ENCODE measurements around the gene CAMTA1.

The CAMTA1 gene

DNA sequence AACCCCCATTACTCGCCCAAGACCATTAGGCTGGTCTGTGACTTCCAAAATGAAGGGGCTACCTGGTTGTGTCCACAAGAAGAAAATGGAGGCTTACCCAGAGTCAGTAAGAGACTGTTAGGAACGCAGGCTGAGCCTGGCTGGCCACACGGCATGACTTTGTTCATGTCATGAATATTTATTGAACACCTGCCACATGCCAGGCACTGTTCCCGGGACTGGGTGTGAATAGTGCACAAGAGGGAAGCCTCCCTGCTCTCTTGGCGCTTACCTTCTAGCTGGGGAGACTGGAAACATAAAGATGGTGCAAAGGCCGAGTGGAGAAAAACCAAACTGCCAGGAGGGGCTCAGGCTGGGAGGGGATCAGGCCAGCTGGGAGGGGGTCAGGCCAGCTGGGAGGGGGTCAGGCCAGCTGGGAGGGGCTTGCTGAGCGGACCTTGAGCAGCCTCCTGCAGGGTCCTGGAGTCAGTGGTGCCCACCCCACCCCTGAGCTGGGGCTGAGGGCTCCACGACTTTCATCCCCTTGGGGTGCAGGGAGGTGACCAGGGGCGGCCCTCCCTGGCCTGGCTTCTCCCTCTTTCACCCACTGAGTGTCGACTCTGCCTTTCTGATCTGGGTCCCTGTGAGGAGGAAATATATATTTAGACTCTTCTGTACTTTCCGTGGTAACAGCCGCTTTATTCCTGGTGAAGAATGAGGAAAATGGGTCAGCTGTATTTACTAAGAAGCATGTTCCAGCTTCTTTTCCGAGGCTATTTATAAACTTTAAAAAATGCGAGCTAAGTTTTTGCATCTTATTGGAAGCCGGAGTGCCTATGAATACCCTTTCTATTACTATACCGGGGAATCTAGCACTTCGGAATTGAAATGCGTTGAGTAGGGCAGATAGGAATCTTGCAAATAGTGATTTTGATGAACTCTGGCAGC lies 139.0 kb downstream of the CAMTA1 start:
- H3K27ac ChIP-seq (ENCODE audit: low read length), result no peak overlapping the region
- no peaks in the 10 kb centered on the region; the same call in 1 of the 2 replicates for H3K27me3 ChIP-seq (ENCODE audit: insufficient read depth, low read length)
- no peaks in the 10 kb centered on the region for H3K4me1 ChIP-seq (ENCODE audit: insufficient read depth, low read length)
- no peaks in the 10 kb centered on the region for H3K36me3 ChIP-seq (ENCODE audit: insufficient read depth, low read depth, low read length)
- no peak overlapping the region for H3K4me3 ChIP-seq (ENCODE audit: low read length)
- H3K9ac ChIP-seq (ENCODE audit: low read depth, low read length), result no peak overlapping the region
- H3K9me3 ChIP-seq (ENCODE audit: insufficient read depth, low read depth, low read length), result peaks cover 8% of the 10 kb centered on the region; the same call in 1 of the 2 replicates

DNA sequence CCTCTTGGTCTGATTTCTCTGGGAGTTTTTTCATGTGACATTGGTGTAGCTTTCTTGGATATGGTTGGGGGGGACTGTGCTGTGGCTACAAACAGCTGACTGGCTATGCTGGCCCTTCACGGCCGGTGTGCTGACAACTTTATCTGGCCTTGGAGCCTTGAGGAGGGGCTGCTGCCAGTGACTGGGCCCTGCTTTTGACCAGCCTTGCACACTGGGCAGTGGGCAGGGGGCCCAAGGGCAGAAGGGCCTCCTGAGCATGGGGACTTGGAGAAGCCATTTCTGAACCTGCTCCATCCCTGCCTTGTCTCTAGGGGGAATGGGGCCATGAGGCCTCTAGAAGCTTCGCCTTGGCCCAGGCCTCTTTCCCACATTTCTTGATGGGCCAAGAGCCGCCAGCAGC lies 139.6 kb downstream of the CAMTA1 start:
- H3K9ac ChIP-seq (ENCODE audit: low read depth, low read length), result no peak overlapping the region
- no peaks in the 10 kb centered on the region for H3K4me1 ChIP-seq (ENCODE audit: insufficient read depth, low read length)
- H3K36me3 ChIP-seq (ENCODE audit: insufficient read depth, low read depth, low read length), result no peaks in the 10 kb centered on the region
- no peak overlapping the region for H3K4me3 ChIP-seq (ENCODE audit: low read length)
- H3K27me3 ChIP-seq (ENCODE audit: insufficient read depth, low read length), result no peaks in the 10 kb centered on the region; the same call in 1 of the 2 replicates
- no peak overlapping the region for H3K27ac ChIP-seq (ENCODE audit: low read length)
- H3K9me3 ChIP-seq (ENCODE audit: insufficient read depth, low read depth, low read length), result peaks cover 8% of the 10 kb centered on the region; the same call in 1 of the 2 replicates

- Histone ChIP-seq H3K36me3 (ENCODE audit: insufficient read depth, low read depth, low read length) (no peaks in the 10 kb centered on the region), H3K9me3 (ENCODE audit: insufficient read depth, low read depth, low read length) (no peaks in the 10 kb centered on the region), H3K27ac (ENCODE audit: low read length) (no peak overlapping the region), H3K4me3 (ENCODE audit: low read length) (no peak overlapping the region), H3K9ac (ENCODE audit: low read depth, low read length) (no peak overlapping the region), H3K27me3 (ENCODE audit: insufficient read depth, low read length) (no peaks in the 10 kb centered on the region; the same call in 1 of the 2 replicates), H3K4me1 (ENCODE audit: insufficient read depth, low read length) (no peaks in the 10 kb centered on the region)
These were observed 142.4 kb downstream of the CAMTA1 start for GRCh38 chr1:6927626-6928025.

DNA sequence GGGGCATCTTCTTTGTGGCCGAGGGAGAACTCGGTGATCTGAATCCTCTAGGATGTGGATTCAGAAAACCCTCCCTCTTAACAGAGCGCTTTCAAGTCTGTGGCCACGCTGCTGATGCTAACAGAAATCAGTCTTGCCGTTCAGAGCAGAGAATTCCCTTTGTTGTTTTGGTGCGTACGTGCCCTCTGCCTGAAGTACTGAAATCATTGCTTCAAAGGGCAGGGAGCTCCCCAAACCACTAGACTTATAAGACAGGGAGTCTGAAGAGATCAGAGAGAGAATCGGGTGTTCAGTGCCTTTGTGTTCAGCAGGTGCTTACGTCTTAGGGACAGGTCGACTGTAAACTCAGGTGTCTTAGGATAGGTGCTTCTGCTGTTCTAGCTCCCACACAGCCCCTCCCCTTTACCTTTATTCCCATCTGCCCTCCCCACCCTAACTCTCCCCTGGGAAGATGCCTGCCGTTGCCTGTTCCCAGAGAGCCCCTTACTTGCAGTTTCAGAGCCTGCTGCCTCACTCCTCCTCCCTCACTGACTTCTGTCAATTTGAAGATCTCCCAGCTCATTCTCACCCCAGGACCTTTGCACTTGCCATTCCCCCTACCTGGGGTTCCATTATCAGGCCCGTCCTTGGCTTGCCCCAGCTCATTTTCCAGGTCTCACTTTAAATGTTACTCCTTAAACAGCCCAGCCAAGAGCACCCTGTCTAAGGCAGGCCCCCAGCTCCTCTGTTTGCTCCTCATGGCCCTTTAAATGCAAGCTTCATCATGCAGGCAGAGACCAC lies 143.0 kb downstream of the CAMTA1 start:
- no peaks in the 10 kb centered on the region for H3K36me3 ChIP-seq (ENCODE audit: insufficient read depth, low read depth, low read length)
- H3K9ac ChIP-seq (ENCODE audit: low read depth, low read length), result no peak overlapping the region

GRCh38 chr1:6930732-6931300 lies 145.6 kb downstream of the CAMTA1 start:
- Histone ChIP-seq H3K27ac (ENCODE audit: low read length) (no peak overlapping the region), H3K4me1 (ENCODE audit: insufficient read depth, low read length) (no peaks in the 10 kb centered on the region), H3K9me3 (ENCODE audit: insufficient read depth, low read depth, low read length) (no peaks in the 10 kb centered on the region), H3K27me3 (ENCODE audit: insufficient read depth, low read length) (no peaks in the 10 kb centered on the region; the same call in 1 of the 2 replicates), H3K4me3 (ENCODE audit: low read length) (no peak overlapping the region), H3K36me3 (ENCODE audit: insufficient read depth, low read depth, low read length) (no peaks in the 10 kb centered on the region), H3K9ac (ENCODE audit: low read depth, low read length) (no peak overlapping the region)

More for the DNA sequence above, 143.0 kb downstream of the CAMTA1 start:
- no peaks in the 10 kb centered on the region for H3K4me1 ChIP-seq (ENCODE audit: insufficient read depth, low read length)
- H3K4me3 ChIP-seq (ENCODE audit: low read length), result no peak overlapping the region
- H3K9me3 ChIP-seq (ENCODE audit: insufficient read depth, low read depth, low read length), result no peaks in the 10 kb centered on the region
- H3K27me3 ChIP-seq (ENCODE audit: insufficient read depth, low read length), result no peaks in the 10 kb centered on the region; the same call in 1 of the 2 replicates
- H3K27ac ChIP-seq (ENCODE audit: low read length), result no peak overlapping the region

- Histone ChIP-seq H3K9me3 (ENCODE audit: insufficient read depth, low read depth, low read length) (no peaks in the 10 kb centered on the region), H3K9ac (ENCODE audit: low read depth, low read length) (no peak overlapping the region), H3K27ac (ENCODE audit: low read length) (no peak overlapping the region), H3K4me3 (ENCODE audit: low read length) (no peak overlapping the region), H3K36me3 (ENCODE audit: insufficient read depth, low read depth, low read length) (no peaks in the 10 kb centered on the region), H3K4me1 (ENCODE audit: insufficient read depth, low read length) (no peaks in the 10 kb centered on the region), H3K27me3 (ENCODE audit: insufficient read depth, low read length) (no peaks in the 10 kb centered on the region)
These were observed 150.2 kb downstream of the CAMTA1 start for GRCh38 chr1:6935361-6935883.

DNA sequence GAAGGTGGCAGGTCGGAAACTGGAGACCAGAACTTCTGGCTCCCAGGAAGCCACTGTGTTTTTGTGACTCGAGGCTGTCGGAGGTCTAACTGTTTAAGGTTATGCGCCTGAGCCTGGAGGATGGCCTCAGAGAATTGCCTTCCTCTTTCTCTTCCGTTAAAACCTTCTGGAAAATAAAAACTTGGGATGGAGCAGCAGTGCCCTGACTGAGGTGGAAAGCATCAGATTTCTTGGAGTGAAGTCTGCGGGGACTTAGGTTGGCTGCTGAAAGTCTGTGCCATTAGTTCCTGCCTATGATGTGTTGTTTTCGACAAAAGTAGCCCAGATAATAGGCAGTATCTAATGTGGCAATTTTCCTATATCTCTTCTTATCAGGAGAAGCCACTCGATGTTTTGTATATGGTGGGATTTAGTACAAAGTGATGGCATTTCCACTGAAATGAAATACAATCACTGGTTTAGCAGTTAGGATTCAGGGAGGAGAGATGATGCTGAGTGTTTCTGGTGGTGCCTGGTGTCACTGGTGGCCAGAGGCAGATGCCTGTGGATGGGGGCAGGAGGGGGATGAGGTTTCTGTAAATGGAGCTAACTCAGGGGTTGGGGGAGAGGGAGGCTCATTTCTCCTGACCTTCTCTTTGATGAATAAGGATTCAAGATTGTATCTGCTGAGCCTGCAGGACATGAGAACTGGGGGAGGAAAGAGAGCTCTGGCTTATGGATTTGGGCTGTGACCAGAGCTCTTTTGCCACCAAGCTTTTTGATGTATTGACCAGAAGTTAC lies 150.8 kb downstream of the CAMTA1 start:
- Histone ChIP-seq H3K36me3 (ENCODE audit: insufficient read depth, low read depth, low read length) (no peaks in the 10 kb centered on the region), H3K9ac (ENCODE audit: low read depth, low read length) (no peak overlapping the region), H3K4me3 (ENCODE audit: low read length) (no peak overlapping the region), H3K4me1 (ENCODE audit: insufficient read depth, low read length) (no peaks in the 10 kb centered on the region), H3K27me3 (ENCODE audit: insufficient read depth, low read length) (no peaks in the 10 kb centered on the region), H3K9me3 (ENCODE audit: insufficient read depth, low read depth, low read length) (no peaks in the 10 kb centered on the region), H3K27ac (ENCODE audit: low read length) (no peak overlapping the region)

DNA sequence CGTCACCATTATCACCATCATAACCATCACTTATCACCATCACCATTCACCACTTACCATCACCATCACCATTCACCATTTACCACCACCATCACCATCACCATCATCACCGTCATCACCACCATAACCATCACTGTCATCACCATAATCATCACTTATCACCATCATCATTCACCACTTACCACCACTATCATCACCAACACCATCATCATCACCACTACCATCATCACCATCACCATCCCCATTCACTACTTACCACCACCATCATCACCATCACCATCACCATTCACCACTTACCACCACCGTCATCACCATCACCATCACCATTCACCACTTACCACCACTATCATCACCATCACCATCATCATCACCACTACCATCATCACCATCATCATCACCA lies 151.8 kb downstream of the CAMTA1 start:
- Histone ChIP-seq H3K27me3 (ENCODE audit: insufficient read depth, low read length) (no peaks in the 10 kb centered on the region), H3K27ac (ENCODE audit: low read length) (no peak overlapping the region), H3K36me3 (ENCODE audit: insufficient read depth, low read depth, low read length) (no peaks in the 10 kb centered on the region), H3K4me3 (ENCODE audit: low read length) (no peak overlapping the region), H3K4me1 (ENCODE audit: insufficient read depth, low read length) (no peaks in the 10 kb centered on the region), H3K9ac (ENCODE audit: low read depth, low read length) (no peak overlapping the region), H3K9me3 (ENCODE audit: insufficient read depth, low read depth, low read length) (no peaks in the 10 kb centered on the region)

DNA sequence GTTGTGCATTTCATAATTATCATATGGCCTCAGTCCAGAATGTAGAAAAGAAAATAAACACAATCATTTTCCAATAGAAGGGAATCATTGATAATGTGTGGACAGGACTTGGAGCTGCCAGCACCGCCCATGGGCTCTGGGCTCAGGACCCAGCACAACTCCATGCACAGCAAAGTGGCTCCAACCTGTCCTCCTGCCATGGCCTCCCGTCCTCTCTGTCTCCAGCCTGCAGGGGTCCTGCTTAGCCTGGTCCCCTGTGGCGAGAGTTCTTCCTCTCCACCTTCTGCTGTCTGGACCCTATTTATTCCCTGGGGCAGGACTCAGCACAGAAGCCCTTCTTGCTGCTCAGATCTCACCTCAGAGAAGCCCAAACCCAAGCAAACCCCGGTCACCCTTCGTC lies 154.1 kb downstream of the CAMTA1 start:
- Histone ChIP-seq H3K9ac (ENCODE audit: low read depth, low read length) (no peak overlapping the region), H3K27me3 (ENCODE audit: insufficient read depth, low read length) (no peaks in the 10 kb centered on the region), H3K9me3 (ENCODE audit: insufficient read depth, low read depth, low read length) (no peaks in the 10 kb centered on the region), H3K27ac (ENCODE audit: low read length) (no peak overlapping the region), H3K36me3 (ENCODE audit: insufficient read depth, low read depth, low read length) (no peaks in the 10 kb centered on the region), H3K4me1 (ENCODE audit: insufficient read depth, low read length) (no peaks in the 10 kb centered on the region), H3K4me3 (ENCODE audit: low read length) (no peak overlapping the region)

DNA sequence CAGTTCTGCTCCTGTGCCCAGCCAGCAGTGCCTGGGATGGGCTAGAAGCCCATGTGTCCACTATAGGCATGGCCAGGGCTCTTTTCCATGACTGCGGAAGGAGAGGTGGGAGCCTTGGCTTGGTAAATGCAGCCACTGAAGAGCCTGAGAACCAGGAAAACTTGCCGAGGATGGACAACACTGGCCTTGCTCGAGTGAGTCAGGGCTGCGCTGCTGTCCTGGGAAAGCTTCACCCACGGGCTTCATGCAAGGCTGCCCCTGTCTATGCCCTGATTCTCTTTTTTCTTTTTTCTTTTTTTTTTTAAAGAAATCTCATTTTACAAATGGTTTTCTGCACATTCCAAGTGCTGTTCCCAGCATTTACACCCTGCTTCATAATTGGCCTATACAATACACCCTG lies 156.5 kb downstream of the CAMTA1 start:
- Histone ChIP-seq H3K27me3 (ENCODE audit: insufficient read depth, low read length) (no peaks in the 10 kb centered on the region), H3K9ac (ENCODE audit: low read depth, low read length) (no peak overlapping the region), H3K27ac (ENCODE audit: low read length) (no peak overlapping the region), H3K36me3 (ENCODE audit: insufficient read depth, low read depth, low read length) (no peaks in the 10 kb centered on the region), H3K4me1 (ENCODE audit: insufficient read depth, low read length) (no peaks in the 10 kb centered on the region), H3K9me3 (ENCODE audit: insufficient read depth, low read depth, low read length) (no peaks in the 10 kb centered on the region), H3K4me3 (ENCODE audit: low read length) (no peak overlapping the region)

DNA sequence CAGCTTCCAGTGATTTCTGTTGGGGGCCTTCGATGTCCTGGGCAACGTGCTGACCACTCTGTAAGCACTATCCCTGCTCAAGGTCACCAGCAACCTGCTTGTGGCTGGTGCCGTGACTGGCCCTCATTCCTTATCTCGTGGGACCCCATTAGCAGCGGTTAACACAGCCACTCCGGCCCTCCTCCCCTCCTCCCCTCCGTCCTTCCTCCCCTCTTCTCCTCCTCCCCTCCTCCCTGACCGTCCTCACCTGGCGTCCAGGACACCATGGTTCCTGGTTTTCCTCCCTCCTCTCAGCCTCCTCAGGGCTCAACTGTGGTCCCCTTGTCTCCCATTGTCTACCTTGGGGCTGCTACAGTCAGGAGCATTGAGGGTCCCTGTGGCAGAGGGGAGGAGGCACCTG lies 157.7 kb downstream of the CAMTA1 start:
- no peaks in the 10 kb centered on the region for H3K9me3 ChIP-seq (ENCODE audit: insufficient read depth, low read depth, low read length)
- H3K27ac ChIP-seq (ENCODE audit: low read length), result no peak overlapping the region
- H3K27me3 ChIP-seq (ENCODE audit: insufficient read depth, low read length), result no peaks in the 10 kb centered on the region
- H3K9ac ChIP-seq (ENCODE audit: low read depth, low read length), result no peak overlapping the region
- no peaks in the 10 kb centered on the region for H3K36me3 ChIP-seq (ENCODE audit: insufficient read depth, low read depth, low read length)
- no peaks in the 10 kb centered on the region for H3K4me1 ChIP-seq (ENCODE audit: insufficient read depth, low read length)
- H3K4me3 ChIP-seq (ENCODE audit: low read length), result no peak overlapping the region
